Measurements from ENCODE around the gene DOHH.
A peak's percentile ranks its signal among the peaks of the same experiment; 100 is the strongest.

Gene DOHH, protein sequence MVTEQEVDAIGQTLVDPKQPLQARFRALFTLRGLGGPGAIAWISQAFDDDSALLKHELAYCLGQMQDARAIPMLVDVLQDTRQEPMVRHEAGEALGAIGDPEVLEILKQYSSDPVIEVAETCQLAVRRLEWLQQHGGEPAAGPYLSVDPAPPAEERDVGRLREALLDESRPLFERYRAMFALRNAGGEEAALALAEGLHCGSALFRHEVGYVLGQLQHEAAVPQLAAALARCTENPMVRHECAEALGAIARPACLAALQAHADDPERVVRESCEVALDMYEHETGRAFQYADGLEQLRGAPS

DNA sequence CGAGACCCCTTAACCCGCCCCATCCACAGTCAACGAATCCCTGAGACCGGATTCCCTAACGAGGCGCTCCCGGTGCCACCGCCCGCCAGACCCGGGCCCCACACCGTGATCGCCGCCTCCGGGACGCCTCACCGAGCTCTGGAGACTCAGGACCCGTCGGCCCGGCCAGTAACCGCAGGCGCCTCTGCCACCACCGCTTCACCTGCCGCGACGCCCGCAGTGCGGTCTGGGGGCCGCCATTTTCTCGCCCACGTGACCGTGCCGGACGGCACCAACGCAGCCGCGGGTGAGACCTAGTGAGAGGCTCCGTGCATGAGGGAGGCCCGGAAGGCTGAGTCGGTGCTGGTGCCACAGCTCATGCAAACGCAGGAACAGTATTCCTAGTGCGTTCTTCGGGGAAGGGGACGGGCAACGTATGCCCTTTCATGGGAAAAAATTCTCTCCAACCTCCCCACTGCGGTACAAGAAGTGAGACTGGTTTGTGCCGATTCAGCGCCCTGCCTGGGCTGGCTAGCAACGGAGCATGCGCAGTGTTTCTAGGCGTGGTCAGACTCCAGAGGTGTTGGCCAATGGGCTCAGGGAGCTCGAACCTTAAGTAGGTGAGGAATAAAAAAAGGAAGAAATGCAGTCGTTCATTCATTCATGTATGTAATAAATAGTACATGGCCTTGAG, at the start of gene DOHH:
TSS of gene DOHH (minus strand) at position 246 of the 673 bp plus-strand sequence. CDS start 3,860 bp downstream, outside the sequence.
- peak; percentile 90 for DNase-seq (ENCODE audit: low read depth, low spot score)

DNA sequence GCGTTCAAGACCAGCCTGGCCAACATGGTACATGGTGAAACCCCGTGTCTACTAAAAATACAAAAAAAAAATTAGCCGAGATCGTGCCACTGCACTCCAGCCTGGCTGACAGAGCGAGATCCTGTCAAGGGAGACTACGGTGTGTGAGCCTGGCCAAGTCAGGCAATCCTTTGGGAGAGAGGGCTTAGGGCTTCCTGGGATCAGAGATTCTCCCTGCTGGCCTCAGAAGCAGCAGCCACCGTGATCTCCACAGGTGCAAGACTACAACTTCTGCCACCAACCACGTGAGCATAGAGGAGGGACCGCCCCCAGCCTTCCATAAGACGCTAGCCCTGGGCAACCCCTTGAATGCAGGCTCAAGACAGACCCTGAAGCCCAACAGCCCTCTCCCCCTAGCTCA, 49.3 kb upstream of the DOHH start:
- no peak for DNase-seq (ENCODE audit: low read depth, low spot score)

DNA sequence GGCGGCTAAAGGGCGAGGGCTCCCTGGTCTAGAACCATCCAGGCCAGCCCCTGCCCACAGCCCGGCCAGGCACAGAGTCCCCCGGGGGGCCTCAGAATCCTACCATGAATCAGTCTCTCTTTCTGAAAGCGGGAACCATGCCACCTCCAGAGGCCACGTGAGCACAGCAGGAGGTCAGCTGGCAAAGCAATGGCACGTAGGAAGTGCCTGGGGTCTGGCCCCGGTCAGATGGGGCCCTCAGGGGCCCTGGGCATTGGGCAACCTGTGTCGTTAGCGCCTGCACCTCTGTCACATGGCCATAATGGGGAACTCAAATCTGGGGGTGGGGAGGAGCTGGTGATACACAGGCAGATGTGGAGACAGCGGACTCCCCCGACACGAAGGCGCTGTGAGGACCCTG, 48.1 kb upstream of the DOHH start:
- no peak for DNase-seq (ENCODE audit: low read depth, low spot score)

DNA sequence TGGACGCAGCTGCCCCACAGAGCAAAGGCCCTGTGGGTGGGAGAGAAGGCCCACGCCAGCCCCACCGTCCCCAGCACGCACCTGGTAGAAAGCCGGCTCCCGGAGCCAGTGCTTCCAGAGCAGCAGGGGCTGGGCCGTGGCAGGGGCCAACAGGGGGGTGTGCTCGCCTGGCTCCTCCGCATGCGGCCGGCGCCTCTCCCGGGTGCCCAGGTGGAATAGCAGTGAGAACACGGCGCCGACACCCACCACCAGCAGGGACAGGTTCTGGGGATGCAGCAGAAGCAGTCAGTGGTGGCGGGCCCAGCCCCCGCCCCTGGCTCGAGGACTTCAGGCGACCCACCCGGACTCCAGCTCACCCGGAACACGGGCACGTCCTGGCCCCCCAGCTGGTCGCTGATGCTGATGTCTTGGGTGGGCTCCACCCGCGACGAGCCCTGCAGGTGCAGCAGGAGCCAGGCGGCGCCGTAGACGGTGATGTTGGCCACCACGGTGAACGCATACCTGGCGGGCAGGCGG, 47.4 kb upstream of the DOHH start:
- DNase-seq (ENCODE audit: low read depth, low spot score), result no peak

DNA sequence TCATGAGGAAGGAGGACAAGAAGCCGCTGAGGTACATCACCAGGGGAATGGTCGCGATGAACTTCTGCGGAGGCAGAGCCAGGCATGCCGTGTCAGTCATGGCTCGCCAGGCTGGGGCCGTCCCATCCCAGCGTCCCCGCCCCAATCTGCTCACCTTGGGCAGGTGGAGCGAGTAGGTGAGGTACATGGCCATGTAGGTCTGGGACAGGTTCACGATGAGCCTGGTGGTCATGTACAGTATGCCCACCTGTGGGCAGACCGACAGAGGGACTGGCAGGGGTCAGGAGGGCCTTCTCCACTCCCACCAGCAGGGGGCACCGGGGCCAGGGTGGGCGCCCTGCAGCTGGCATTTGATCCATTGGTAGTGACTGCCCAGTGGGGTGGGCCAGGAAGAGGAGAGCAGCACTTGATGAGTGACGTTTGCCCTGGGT, 46.8 kb upstream of the DOHH start:
- no peak for DNase-seq (ENCODE audit: low read depth, low spot score)

DNA sequence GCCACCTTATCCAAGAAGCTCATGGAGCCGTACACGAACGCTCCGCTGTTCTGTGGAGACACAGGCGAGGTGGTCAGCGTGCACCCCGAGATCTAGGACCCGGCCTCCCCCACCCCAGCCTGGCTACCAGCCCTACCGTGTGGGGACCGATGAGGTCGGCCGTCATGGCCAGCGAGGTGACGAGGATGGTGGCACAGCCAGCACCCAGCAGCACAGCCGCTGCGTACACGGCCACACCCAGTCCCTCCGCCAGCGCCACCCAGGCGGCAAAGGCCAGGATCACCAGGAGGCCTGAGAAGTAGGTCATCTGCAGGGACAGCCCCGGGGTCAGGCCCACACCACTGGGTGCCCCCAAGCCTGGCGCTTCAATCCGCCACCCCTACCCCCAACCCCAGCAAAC, 45.6 kb upstream of the DOHH start:
- DNase-seq (ENCODE audit: low read depth, low spot score), result no peak

DNA sequence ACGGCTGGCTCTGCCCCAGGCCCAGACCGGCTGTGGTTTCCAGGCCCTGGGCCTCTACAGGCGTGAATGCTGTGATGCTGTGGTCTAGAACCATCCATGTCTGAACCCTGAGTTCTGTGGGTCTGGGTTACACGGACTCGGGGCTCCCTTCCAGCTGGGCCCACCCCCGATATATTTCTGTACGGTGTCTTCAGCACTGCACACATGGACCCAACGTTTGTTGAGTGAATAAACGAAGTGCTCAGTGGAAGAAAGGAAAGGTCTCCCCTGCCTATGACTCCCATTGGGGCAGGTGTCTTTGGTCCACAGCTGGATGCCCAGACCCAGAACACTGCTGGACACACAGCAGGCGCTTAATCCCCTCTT, 45.2 kb upstream of the DOHH start:
- DNase-seq (ENCODE audit: low read depth, low spot score), result no peak

DNA sequence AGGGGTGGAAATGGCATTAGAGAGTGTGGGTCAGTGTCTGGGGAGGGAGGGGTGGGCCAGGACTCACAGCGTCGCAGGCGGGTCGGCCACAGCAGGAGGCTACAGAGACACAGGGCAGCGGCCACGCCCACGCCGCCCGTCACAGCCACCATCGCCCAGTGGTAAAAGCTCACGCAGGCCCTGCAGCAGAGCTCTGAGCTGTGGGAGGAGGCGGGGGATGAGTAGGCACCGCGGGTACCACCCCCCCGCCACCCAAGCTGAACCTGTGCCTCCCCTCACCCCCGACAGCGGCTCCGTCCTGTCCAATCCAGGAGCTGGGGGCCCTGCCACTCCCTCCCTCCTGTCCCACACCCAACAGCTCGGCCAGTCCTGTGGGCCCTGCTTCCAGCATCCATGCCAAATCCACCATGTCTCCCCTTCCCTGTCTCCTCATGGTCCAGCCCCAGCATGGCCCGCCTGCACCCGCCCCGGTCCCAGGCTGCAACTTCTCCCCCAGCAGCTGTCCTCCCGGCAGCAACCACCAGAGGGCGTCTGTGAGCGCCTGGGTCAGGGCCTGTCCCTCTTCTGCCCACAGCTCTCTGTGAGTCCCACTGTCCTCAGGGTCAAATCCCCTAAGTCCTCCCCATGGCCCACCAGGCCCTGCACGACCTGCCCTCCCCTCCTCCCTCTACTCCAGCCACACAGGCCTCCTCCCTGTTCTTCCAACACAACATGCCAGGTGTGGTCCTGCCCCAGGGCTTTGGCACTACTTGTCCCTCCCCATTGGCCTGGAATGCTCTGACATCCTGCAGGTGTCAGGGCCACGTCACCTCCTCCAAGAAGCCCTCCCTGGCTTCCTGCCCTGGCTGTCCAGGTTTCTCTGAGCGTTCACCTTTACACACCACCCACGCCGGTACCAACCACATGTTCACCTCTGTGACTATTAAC, 44.5 kb upstream of the DOHH start:
- no peak for DNase-seq (ENCODE audit: low read depth, low spot score)

DNA sequence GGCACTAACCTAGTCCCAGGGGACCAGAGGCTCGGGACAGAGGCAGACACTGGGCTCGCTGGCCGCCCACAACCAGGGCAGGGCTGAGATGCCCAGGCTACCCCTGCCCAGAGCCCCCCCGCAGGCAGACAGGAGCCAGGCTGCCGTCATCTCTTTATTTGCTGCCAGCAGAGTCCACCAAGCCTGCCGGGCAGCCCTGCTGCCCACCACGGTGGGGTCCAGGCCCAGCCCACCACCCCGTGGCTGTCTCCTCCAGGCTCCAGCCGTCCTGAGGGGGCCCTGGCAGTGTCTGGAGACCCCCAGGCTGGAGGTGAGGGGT, 43.5 kb upstream of the DOHH start:
- no peak for DNase-seq (ENCODE audit: low read depth, low spot score)

DNA sequence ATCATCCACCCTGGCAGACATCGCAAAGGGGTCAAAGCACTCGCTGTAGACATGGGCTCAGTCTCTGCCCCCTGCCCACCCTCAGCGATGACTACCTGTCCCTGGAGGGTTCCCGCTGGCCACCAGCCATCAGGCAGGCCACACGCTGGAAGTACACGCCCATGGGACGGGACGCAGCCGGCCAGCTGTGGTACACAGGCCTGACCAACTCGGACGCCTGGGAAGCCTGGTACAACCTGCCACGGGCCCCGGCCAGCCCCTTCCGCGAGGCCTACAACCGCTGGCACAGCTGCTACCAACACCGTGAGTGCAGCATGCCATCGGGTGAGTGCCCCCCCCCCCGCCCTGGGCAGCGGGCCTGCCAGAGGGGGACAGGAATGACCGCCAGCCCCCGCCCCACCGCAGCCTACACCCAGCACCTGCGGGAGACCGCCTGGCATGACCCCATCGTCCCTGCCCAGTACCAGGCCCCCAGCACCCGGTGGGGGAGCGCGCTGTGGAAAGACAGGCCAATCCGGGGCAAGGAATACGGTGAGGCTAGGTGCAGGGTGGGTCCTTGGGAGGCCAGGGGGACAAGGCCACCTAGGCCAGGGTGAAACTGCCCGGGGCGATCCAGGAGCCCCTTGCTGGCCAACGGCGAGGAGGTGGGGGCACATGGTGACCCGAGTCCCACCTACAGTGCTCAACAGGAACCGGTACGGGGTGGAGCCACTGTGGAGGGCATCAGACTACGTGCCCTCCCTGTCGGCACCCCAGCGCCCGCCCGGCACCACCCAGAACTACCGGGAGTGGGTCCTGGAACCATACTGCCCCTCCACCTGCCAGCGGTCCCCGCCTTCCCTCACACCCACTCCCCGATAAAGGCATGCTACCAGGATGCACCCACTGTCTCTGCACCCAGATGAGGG, 42.9 kb upstream of the DOHH start:
- DNase-seq (ENCODE audit: low read depth, low spot score), result no peak

DNA sequence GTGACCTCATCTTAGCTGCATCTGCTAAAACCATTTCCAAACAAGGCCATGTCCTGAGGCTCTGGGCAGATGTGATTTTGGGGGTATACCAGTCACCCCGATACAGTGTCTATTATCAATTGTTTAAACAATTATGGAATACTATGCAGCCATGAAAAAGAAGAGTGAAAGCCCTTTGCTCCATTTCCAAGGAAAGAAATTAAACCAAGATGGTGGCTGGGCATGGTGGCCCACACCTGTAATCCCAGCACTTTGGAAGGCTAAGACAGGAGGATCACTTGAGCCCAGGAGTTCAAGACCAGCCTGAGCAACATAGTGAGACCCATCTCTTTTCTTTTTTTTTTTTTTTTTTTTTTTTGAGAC, 39.3 kb upstream of the DOHH start:
- DNase-seq (ENCODE audit: low read depth, low spot score), result no peak

DNA sequence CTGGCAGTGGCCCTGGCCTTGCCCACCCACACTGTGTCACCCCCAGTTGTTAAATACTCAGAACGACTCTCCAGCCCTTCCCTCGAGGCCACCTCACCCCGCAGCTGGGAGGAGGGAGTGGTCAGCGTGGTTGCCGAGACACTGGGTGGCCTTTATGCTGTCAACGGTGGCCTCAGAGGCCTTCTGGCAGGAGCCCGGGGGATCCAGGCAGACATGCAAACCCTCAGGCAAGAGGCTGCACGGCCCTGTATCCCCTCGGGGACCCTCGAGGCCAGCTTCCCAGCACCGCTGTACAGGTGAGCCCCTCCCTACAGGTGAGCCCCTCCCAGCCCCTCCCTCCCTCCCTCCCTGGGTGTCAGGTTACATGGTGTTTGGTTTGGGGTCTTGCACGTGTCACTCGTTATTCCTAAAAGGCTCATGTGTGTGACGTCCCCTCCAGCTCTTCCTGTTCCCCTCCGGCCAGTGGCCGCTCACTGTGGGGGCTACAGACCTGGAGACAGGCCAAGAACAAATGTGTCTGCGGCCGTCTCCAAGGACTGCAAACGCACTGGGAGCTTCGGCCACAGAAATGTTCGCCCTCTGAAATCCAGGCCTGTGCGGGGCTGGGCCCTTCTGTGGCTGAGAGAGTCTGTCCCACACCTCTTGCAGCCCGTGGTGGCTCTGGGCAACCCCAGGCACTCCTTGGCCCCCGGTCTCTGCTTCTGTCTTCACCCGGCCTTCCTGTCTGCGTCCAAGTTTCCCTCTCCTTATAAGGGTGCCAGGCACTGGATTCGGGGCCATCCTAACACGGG, 38.7 kb upstream of the DOHH start, which contains the start of gene TEKTIP1:
TSS of gene TEKTIP1 (plus strand) at position 210 of the 791 bp plus-strand sequence. CDS start at position 214, 4 bp downstream.
- DNase-seq (ENCODE audit: low read depth, low spot score), result no peak

DNA sequence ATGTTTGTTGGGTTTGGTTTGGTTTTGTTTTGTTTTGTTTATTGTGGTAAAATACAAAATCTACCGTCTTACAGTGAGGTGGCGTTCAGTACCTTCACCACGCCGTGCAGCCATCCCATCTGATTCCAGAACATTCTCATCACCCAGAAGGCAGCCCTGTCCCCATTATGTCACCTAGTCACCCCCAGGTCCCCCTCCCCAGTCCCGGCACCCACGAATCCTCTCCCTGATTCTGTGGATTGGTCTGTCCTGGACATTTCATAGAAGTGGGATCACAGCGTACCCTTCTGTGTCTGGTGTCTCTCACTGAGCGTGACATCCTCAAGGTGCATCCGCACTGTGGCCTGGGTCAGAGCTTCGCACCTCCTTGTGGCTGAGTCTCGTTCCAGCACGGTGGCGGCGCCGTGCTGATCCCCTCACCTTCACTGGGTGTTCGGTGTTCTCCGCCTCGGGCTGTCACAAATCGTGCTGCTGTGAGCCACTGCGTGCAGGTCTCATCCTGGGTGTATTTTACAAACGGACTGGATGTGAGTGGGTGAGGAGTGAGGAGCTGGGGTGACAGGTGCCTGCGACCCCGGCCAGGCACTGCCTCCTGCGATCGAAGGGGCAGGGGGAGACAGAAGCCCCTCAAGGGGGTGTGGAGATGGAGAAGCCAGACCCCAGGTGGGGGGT, 37.9 kb upstream of the DOHH start:
- DNase-seq (ENCODE audit: low read depth, low spot score), result no peak

DNA sequence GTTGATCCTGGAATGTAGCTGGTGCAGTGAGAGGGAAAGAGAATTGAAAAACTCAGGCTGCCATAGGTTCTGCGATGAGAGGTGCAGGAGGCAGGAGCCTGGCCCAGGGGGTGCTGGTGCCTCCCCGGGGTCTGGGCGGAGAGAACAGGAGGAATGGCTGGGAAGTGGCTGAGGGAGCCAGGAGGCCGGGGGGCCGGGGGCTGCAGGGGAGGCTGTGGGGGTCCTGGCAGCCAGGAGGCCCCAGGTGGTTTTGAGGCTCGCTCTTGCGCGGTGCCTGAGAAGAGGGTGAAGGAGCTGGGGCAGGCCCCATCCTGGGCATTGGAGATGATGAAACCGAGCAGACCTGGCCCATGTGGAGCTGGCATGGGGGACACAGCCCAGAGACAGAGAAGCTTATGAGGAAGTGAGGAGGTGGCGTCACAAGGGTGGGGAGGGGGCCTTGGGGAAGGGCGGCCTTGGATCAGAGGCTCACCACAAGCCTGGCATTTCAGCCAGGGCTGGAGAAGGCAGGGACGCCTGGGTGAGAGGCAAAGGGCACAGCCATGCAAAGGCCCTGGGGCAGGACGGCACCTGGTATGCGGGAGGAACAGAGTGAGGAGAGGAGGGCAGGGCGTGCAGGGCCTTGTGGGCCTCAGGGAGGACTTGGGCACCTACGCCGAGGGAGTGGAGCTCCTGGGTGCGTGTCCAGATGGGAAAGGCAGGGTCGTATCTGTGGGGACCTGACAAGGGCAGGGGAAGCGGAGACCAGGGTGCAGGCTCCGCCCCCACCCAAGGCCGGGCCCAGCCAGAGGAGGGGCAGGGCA, 37.2 kb upstream of the DOHH start:
- DNase-seq (ENCODE audit: low read depth, low spot score), result no peak

DNA sequence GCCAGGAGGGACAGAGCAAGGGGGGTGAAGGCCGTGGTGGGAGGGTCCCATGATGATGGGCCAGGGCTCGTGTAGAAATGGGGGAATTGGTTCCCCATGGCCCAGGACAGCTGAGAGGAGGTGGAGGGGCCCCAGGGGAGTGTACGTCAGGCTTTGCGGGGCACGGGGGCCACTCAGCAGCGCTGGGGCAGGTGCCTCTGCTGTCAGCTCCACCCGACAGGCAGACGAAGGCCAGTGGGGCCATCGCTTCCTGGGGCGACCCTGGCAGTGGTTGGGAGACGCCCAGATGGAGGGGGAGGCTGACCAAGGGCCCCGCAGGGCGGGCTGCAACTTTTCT, 36.6 kb upstream of the DOHH start:
- no peak for DNase-seq (ENCODE audit: low read depth, low spot score)

DNA sequence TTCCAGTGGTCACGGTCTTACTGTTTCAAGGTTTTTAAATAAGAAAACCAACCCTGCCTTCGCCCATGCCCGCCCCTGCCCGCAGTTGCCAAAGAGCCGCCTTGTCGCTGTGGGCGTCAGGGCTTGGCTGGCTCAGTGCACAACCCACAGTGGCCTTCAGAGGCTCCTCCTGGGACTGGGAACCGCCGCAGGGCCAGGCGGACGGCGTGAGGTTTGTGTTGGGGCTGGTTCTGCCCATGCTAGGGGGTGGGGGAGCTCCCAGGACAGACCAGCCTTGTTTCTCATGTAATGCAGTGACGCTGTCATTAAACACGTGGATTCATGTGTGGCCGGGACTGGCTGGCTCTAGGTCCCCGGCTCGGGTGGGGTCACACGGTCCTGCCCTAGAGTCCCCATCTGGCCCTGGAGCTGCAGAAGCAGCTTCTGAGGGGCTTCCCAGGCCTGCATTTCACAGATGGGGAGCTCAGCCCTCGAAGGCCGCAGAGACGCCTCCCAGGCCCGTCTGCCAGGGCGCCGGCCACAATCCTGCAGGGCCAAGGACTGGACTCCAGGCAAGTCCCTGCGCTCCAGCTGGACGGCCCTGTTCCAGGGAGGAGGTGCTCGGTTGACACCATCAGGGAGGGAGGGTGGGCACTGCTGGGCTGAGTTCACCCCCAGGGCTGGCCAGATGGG, 36.1 kb upstream of the DOHH start:
- DNase-seq (ENCODE audit: low read depth, low spot score), result no peak

DNA sequence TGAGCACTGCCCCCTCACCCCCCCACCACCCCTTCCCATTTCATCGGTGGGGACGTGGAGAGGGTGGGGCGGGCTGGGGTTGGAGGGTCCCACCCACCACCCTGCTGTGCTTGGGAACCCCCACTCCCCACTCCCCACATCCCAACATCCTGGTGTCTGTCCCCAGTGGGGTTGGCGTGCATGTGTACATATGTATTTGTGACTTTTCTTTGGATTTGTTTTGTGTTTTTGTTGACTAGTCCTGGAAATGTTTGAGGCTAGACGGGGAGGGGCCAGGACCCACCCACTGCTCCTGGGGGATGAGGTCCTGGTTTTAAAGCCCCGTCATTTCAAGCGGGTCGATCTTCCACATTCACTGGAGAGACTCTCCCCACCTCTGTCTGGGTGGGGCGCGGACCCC, 35.5 kb upstream of the DOHH start:
- no peak for DNase-seq (ENCODE audit: low read depth, low spot score)

DNA sequence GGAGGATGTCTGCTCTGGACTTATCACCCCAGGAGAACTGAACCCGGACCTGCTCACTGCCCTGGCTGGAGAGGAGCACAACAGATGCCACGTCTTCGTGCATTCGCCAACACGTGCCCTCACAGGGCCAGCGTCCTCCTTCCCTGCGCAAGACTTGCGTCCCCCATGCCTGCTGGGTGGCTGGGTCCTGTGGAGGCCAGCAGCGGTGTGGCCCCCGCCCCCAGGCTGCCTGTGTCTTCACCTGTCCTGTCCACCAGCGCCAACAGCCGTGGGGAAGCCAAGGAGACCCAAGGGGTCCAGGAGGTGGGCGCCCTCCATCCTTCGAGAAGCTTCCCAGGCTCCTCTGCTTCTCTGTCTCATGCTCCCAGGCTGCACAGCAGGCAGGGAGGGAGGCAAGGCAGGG, 35.1 kb upstream of the DOHH start:
- no peak for DNase-seq (ENCODE audit: low read depth, low spot score)

DNA sequence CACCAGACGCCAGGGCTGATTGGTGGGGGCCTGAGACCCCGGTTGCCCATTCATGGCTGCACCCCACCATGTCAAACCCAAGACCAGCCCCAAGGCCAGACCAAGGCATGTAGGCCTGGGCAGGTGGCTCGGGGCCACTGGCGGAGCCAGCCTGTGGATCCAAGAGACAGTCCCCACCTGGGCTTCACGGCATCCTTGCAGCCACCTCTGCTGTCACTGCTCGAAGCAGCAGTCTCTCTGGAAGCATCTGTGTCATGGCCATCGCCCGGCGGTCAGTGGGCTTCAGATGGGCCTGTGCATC, 34.7 kb upstream of the DOHH start:
- no peak for DNase-seq (ENCODE audit: low read depth, low spot score)
